Renal cortex interstitium (tissue), 11 donors: ENCODE results near the gene GRM7. TPM values are rescaled to one million over a fixed set of nuclear protein-coding genes. Genes with fewer than 3 reads are reported as not detected.

Experiments used
- DNase-seq, 11 donors: peaks; one replicate each; pipeline ENCODE4 v3.0.0-alpha.2; 2013; ENCODE audit warnings: low read depth in 9 of 11, low spot score in 4 of 11; ENCODE audit errors: extremely low read depth in 1 of 11
- polyA plus RNA-seq, 3 donors: library from polyadenylated mRNA; unstranded; fragments of 120-200 nt; gene quantifications; one replicate each; pipeline ENCODE4 v1.2.1, GENCODE V29; 2013; ENCODE audit not compliant: insufficient read length in 3 of 3

Gene GRM7
- polyA plus RNA-seq, 3 donors: 1.4 to 2.3 (median 2.0) TPM

- no peak for DNase-seq
These were observed 344.6 kb downstream of the GRM7 start for GRCh38 chr3:7205535-7205934.

GRCh38 chr3:7205962-7206361 lies 345.0 kb downstream of the GRM7 start:
- no peak for DNase-seq

GRCh38 chr3:7207125-7207524 lies 346.2 kb downstream of the GRM7 start:
- no peak for DNase-seq

GRCh38 chr3:7207928-7208327 lies 347.0 kb downstream of the GRM7 start:
- no peak for DNase-seq

- DNase-seq: no peak
These were observed 348.2 kb downstream of the GRM7 start for GRCh38 chr3:7209098-7209497.

GRCh38 chr3:7211740-7212139 lies 350.8 kb downstream of the GRM7 start:
- no peak for DNase-seq

GRCh38 chr3:7215706-7216105 lies 354.8 kb downstream of the GRM7 start:
- no peak for DNase-seq

- DNase-seq: no peak
These were observed 365.5 kb downstream of the GRM7 start for GRCh38 chr3:7226393-7226792.

- DNase-seq: no peak
These were observed 377.8 kb downstream of the GRM7 start for GRCh38 chr3:7238565-7239295.

- DNase-seq: no peak
These were observed 380.8 kb downstream of the GRM7 start for GRCh38 chr3:7241584-7242302.

GRCh38 chr3:7242303-7242635 lies 381.4 kb downstream of the GRM7 start:
- DNase-seq: no peak

GRCh38 chr3:7249493-7250076 lies 388.7 kb downstream of the GRM7 start:
- DNase-seq: no peak

GRCh38 chr3:7254251-7254650 lies 393.3 kb downstream of the GRM7 start:
- DNase-seq: no peak

- DNase-seq: no peak
These were observed 400.1 kb downstream of the GRM7 start for GRCh38 chr3:7260975-7261374.

- no peak for DNase-seq
These were observed 402.7 kb downstream of the GRM7 start for GRCh38 chr3:7263347-7264195.

GRCh38 chr3:7264196-7264526 lies 403.2 kb downstream of the GRM7 start:
- no peak for DNase-seq

- no peak for DNase-seq
These were observed 404.8 kb downstream of the GRM7 start for GRCh38 chr3:7265736-7266135.

GRCh38 chr3:7266551-7266950 lies 405.6 kb downstream of the GRM7 start:
- no peak for DNase-seq

GRCh38 chr3:7270731-7271130 lies 409.8 kb downstream of the GRM7 start:
- DNase-seq: no peak

GRCh38 chr3:7271631-7272030 lies 410.7 kb downstream of the GRM7 start:
- DNase-seq: no peak
